ENCODE results near the gene SMIM14.
"Not testable (repeated sequence)": the region's sequence is repeated elsewhere in the genome, so short reads cannot be mapped to it uniquely, and the experiment has no call there.

Gene SMIM14

DNA sequence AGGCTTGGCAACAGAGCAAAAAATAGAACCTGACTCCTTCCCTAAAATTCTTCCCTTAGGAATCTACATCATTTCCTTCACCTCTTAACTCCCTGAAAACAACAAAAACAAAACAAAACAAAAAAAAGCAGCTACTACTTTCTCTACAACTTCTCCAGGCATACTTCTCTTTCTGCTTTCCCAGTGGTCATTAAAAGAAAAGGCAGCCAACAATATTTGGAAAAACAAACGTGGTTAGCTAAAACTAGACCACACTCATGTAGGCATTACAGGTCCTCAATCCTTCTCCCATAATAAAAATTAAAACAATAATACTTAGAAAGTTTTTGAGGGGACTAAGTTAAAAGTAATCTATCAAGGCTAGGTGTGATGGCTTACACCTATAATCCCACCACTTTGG lies 29.0 kb upstream of the SMIM14 start:
- Histone ChIP-seq H3K36me3 (ENCODE audit: insufficient read depth, insufficient read length, low read length) (no peaks in the 10 kb centered on the region), H3K4me3 (ENCODE audit: insufficient read length, low read depth) (no peak overlapping the region), H3K9ac (ENCODE audit: insufficient read length, low read depth) (no peak overlapping the region), H3K9me3 (ENCODE audit: insufficient read depth, low read length) (no peaks in the 10 kb centered on the region), H3K4me1 (ENCODE audit: insufficient read depth, insufficient read length) (no peaks in the 10 kb centered on the region), H3K27me3 (ENCODE audit: insufficient read depth, insufficient read length) (no peaks in the 10 kb centered on the region)
- TF ChIP-seq SUZ12 (IDR thresholded peaks at IDR 0.05; ENCODE audit: extremely low read depth, insufficient read depth, insufficient read length) (no peak), YY1 (IDR thresholded peaks at IDR 0.05; ENCODE audit: insufficient read depth, insufficient read length) (no peak), ZNF274 (IDR thresholded peaks at IDR 0.05; ENCODE audit: low read depth, low read length) (no peak)
- DNase-seq (ENCODE audit: low read depth, low spot score): no peak

DNA sequence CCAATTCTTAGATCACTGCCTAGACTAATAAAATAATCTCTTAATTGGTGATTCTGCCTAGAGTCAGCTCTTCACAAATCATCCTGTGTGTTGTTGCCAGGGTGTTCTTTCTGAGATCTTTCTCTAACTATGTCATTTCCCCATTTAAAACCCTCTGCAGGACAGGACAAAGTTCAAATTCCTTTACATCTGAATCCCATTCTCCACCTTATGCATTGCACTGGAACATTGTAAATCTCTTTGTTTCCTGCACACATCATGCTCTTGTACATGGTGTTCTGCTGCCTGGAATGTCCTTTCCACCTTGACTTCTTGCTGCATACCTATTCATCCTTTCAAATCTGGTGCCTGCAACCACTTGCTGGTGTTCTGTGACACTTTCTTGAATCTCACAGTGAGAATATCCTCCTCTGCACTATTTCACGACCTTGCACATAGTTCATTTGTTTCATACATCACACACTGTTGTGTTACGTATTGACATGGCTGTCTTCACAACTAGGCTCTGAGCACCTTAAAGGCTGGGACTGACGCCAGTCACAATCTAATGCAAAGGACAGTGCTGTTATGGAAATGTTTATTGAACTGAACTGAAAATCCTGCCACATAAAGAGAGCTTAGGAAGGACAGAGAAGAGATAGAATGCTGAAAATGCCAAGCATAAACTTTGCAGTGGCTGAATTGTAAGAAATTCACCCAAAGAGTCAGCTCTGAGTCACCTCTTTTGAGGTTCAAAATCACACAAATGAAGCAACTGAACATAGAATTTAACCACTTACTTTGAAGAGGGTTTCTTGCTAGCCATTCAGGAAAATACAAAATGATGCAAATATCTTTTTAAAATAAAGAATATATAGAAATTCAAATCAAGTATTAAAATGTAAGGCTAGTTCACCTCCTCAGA lies 26.4 kb upstream of the SMIM14 start:
- no peak for TF ChIP-seq YY1 (IDR thresholded peaks at IDR 0.05; ENCODE audit: insufficient read depth, insufficient read length)
- TF ChIP-seq SUZ12 (IDR thresholded peaks at IDR 0.05; ENCODE audit: extremely low read depth, insufficient read depth, insufficient read length): no peak
- no peak for TF ChIP-seq ZNF274 (IDR thresholded peaks at IDR 0.05; ENCODE audit: low read depth, low read length)
- Histone ChIP-seq H3K27me3 (ENCODE audit: insufficient read depth, insufficient read length) (no peaks in the 10 kb centered on the region), H3K4me1 (ENCODE audit: insufficient read depth, insufficient read length) (no peaks in the 10 kb centered on the region), H3K9me3 (ENCODE audit: insufficient read depth, low read length) (no peaks in the 10 kb centered on the region), H3K9ac (ENCODE audit: insufficient read length, low read depth) (no peak overlapping the region), H3K4me3 (ENCODE audit: insufficient read length, low read depth) (no peak overlapping the region), H3K36me3 (ENCODE audit: insufficient read depth, insufficient read length, low read length) (no peaks in the 10 kb centered on the region)
- DNase-seq (ENCODE audit: low read depth, low spot score): no peak

DNA sequence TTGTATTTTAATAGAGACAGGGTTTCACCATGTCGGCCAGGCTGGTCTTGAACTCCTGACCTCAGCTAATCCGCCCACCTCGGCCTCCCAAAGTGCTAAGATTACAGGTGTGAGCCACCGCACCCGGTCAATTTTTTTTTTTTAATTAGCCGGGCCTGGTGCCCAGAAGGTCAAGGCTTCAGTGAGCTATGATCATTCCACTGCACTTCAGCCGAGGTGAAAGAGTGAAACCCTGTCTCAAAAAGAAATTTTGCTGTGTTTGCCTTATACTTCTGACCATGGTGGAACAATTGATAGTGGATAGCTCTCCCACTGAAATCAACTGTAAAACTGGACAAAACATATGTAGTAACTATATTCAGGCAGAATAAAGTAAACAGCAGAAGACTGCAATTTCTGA lies 24.0 kb upstream of the SMIM14 start:
- no peaks in the 10 kb centered on the region for H3K27me3 ChIP-seq (ENCODE audit: insufficient read depth, insufficient read length)
- TF ChIP-seq SUZ12 (IDR thresholded peaks at IDR 0.05; ENCODE audit: extremely low read depth, insufficient read depth, insufficient read length) (no peak), ZNF274 (IDR thresholded peaks at IDR 0.05; ENCODE audit: low read depth, low read length) (no peak), YY1 (IDR thresholded peaks at IDR 0.05; ENCODE audit: insufficient read depth, insufficient read length) (no peak)
- no peaks in the 10 kb centered on the region for H3K36me3 ChIP-seq (ENCODE audit: insufficient read depth, insufficient read length, low read length)
- H3K9me3 ChIP-seq (ENCODE audit: insufficient read depth, low read length): no peaks in the 10 kb centered on the region
- no peak overlapping the region for H3K4me3 ChIP-seq (ENCODE audit: insufficient read length, low read depth)
- no peak for DNase-seq (ENCODE audit: low read depth, low spot score)
- no peaks in the 10 kb centered on the region for H3K4me1 ChIP-seq (ENCODE audit: insufficient read depth, insufficient read length)
- H3K9ac ChIP-seq (ENCODE audit: insufficient read length, low read depth): no peak overlapping the region

DNA sequence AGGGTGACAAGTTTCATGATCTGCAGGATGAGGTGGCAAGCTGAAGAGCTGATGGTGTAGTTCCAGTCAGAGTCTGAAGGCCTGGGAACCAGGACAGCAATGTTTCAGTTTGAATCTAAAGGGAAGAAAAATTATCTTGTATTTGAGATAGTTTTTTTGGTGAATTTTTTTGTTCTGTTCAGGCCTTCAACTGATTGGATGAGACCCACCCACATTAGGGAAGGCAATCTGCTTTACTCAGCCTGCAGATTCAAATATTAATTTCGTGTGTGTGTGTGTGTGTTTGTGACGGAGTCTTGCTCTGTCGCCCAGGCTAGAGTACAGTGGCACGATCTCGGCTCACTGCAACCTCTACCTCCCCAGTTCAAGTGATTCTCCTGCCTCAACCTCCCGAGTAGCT lies 22.1 kb upstream of the SMIM14 start:
- Histone ChIP-seq H3K9me3 (ENCODE audit: insufficient read depth, low read length) (no peaks in the 10 kb centered on the region), H3K9ac (ENCODE audit: insufficient read length, low read depth) (no peak overlapping the region), H3K4me1 (ENCODE audit: insufficient read depth, insufficient read length) (no peaks in the 10 kb centered on the region), H3K27me3 (ENCODE audit: insufficient read depth, insufficient read length) (no peaks in the 10 kb centered on the region), H3K4me3 (ENCODE audit: insufficient read length, low read depth) (no peak overlapping the region), H3K36me3 (ENCODE audit: insufficient read depth, insufficient read length, low read length) (no peaks in the 10 kb centered on the region)
- TF ChIP-seq YY1 (IDR thresholded peaks at IDR 0.05; ENCODE audit: insufficient read depth, insufficient read length): no peak
- TF ChIP-seq SUZ12 (IDR thresholded peaks at IDR 0.05; ENCODE audit: extremely low read depth, insufficient read depth, insufficient read length): no peak
- TF ChIP-seq ZNF274 (IDR thresholded peaks at IDR 0.05; ENCODE audit: low read depth, low read length): no peak
- no peak for DNase-seq (ENCODE audit: low read depth, low spot score)

DNA sequence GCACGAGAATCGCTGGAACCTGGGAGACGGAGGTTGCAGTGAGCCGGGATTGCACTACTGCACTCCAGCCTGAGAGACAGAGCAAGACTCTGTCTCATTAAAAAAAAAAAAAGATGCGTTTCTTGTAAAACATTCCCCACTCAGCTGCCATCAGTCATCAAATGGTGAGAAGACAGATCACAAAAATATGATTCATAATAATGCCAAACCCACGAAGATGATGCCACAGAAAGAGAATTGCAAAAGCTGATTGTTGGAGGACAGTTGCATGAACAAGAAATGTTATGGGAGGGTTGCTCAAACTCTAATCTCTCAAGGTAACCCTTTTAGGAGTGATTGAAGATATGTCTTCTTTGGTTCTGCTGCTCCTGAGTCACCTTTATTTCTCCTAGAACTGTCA lies 21.4 kb upstream of the SMIM14 start:
- no peak for TF ChIP-seq SUZ12 (IDR thresholded peaks at IDR 0.05; ENCODE audit: extremely low read depth, insufficient read depth, insufficient read length)
- no peak for TF ChIP-seq ZNF274 (IDR thresholded peaks at IDR 0.05; ENCODE audit: low read depth, low read length)
- no peak for TF ChIP-seq YY1 (IDR thresholded peaks at IDR 0.05; ENCODE audit: insufficient read depth, insufficient read length)
- Histone ChIP-seq H3K9me3 (ENCODE audit: insufficient read depth, low read length) (no peaks in the 10 kb centered on the region), H3K4me1 (ENCODE audit: insufficient read depth, insufficient read length) (no peaks in the 10 kb centered on the region), H3K4me3 (ENCODE audit: insufficient read length, low read depth) (no peak overlapping the region), H3K36me3 (ENCODE audit: insufficient read depth, insufficient read length, low read length) (no peaks in the 10 kb centered on the region), H3K9ac (ENCODE audit: insufficient read length, low read depth) (no peak overlapping the region), H3K27me3 (ENCODE audit: insufficient read depth, insufficient read length) (no peaks in the 10 kb centered on the region)
- no peak for DNase-seq (ENCODE audit: low read depth, low spot score)

DNA sequence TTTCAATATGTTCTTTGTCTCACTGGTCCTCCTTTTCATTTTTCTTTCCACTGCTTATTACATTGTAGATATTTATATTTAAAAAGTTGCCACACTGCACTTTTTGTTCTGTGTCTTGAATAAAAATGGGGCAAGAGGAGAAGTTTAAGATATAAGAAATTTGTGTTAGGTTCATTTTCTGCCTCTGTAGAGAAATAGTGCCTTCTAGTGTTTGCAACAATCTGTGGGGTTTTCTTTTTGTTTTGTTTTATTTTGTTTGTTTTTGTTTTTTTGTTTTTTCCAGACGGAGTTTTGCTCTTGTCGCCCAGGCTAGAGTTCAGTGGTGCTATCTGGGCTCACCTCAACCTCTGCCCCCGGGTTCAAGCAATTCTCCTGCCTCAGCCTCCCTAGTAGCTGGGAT lies 20.1 kb upstream of the SMIM14 start:
- Histone ChIP-seq H3K27me3 (ENCODE audit: insufficient read depth, insufficient read length) (no peaks in the 10 kb centered on the region), H3K36me3 (ENCODE audit: insufficient read depth, insufficient read length, low read length) (no peaks in the 10 kb centered on the region), H3K4me1 (ENCODE audit: insufficient read depth, insufficient read length) (no peaks in the 10 kb centered on the region), H3K9me3 (ENCODE audit: insufficient read depth, low read length) (no peaks in the 10 kb centered on the region), H3K9ac (ENCODE audit: insufficient read length, low read depth) (no peak overlapping the region), H3K4me3 (ENCODE audit: insufficient read length, low read depth) (no peak overlapping the region)
- TF ChIP-seq YY1 (IDR thresholded peaks at IDR 0.05; ENCODE audit: insufficient read depth, insufficient read length) (no peak), SUZ12 (IDR thresholded peaks at IDR 0.05; ENCODE audit: extremely low read depth, insufficient read depth, insufficient read length) (no peak), ZNF274 (IDR thresholded peaks at IDR 0.05; ENCODE audit: low read depth, low read length) (no peak)
- no peak for DNase-seq (ENCODE audit: low read depth, low spot score)

DNA sequence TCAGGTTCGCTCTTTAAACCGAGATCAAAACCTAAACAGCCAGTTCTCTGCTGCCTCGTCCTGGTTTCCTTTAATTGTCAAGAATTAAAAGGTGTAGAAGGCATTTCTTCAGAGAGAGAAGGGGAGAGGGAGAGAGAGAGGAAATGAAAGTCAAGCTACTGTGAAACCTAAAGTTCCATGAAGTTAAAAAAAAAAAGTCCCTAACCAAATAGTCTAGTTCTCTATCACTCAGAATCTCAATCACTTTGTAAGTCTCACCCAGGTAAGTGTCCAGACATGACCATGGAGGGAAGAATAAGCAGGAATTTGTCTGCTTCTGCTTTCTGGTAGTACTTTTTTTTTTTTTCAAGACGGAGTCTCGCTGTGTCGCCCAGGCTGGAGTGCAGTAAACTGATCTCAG lies 18.8 kb upstream of the SMIM14 start:
- no peaks in the 10 kb centered on the region for H3K9me3 ChIP-seq (ENCODE audit: insufficient read depth, low read length)
- H3K36me3 ChIP-seq (ENCODE audit: insufficient read depth, insufficient read length, low read length): no peaks in the 10 kb centered on the region
- TF ChIP-seq ZNF274 (IDR thresholded peaks at IDR 0.05; ENCODE audit: low read depth, low read length) (no peak), YY1 (IDR thresholded peaks at IDR 0.05; ENCODE audit: insufficient read depth, insufficient read length) (no peak), SUZ12 (IDR thresholded peaks at IDR 0.05; ENCODE audit: extremely low read depth, insufficient read depth, insufficient read length) (no peak)
- no peak overlapping the region for H3K4me3 ChIP-seq (ENCODE audit: insufficient read length, low read depth)
- H3K4me1 ChIP-seq (ENCODE audit: insufficient read depth, insufficient read length): no peaks in the 10 kb centered on the region
- no peak overlapping the region for H3K9ac ChIP-seq (ENCODE audit: insufficient read length, low read depth)
- DNase-seq (ENCODE audit: low read depth, low spot score): no peak
- H3K27me3 ChIP-seq (ENCODE audit: insufficient read depth, insufficient read length): no peaks in the 10 kb centered on the region

DNA sequence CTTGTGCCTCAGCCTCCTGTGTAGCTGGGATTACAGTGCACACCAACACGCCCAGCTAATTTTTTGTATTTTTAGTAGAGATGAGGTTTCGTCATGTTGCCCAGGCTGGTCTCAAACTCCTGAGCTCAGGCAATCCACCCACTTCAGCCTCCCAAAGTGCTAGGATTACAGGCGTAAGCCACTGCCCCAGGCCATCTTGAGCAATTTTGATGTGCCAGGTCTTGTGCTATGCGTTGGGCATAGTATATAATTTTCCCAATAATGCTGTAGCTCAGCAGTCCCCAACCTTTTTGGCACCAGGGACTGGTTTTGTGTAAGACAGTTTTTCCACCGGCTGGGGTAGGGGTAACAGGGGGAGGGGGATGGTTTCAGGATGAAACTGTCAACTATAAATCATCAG lies 18.0 kb upstream of the SMIM14 start:
- H3K9me3 ChIP-seq (ENCODE audit: insufficient read depth, low read length); H3K9ac ChIP-seq (ENCODE audit: insufficient read length, low read depth); DNase-seq (ENCODE audit: low read depth, low spot score); H3K4me1 ChIP-seq (ENCODE audit: insufficient read depth, insufficient read length); H3K4me3 ChIP-seq (ENCODE audit: insufficient read length, low read depth); H3K27me3 ChIP-seq (ENCODE audit: insufficient read depth, insufficient read length); H3K36me3 ChIP-seq (ENCODE audit: insufficient read depth, insufficient read length, low read length): not testable (repeated sequence)
